ENCODE measurements around the gene NCOA1.
"Not testable (repeated sequence)": the region's sequence is repeated elsewhere in the genome, so short reads cannot be mapped to it uniquely, and the experiment has no call there.

Gene NCOA1

DNA sequence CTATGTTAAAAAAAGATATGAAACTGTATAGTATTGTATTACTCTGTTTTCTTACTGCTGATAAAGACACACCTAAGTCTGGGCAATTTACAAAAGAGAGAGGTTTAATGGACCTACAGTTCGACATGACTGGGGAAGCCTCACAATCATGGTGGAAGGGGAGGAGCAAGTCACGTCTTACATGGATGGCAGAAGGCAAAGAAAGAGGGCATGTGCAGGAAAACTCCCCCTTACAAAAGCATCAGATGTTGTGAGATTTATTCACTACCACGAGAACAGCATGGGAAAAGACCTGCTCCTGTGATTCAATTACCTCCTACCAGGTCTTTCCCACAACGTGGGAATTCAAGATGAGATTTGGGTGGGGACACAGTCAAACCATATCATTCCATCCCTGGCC is 57.0 kb downstream of the NCOA1 start (continued):
- TF ChIP-seq TOX (CRISPR knock-in tag; IDR thresholded peaks at IDR 0.05; ENCODE audit: borderline replicate concordance) (no peak), OSR1 (CRISPR knock-in tag; IDR thresholded peaks at IDR 0.05) (no peak)

DNA sequence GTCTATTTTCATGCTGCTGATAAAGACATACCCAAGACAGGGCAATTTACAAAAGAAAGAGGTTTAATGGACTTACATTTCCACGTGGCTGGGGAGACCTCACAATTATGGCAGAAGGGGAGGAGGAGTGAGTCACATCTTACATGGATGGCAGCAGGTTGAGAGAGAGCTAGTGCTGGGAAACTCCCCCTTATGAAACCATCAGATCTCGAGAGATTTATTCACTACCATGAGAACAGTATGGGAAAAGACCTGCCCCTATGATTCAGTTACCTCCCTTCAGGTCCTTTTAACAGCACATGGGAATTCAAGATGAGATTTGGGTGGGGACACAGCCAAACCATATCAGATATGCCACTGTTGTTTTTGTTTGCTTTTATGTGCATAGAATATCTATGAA is 59.2 kb downstream of the NCOA1 start:
- not testable (repeated sequence) for ATAC-seq

DNA sequence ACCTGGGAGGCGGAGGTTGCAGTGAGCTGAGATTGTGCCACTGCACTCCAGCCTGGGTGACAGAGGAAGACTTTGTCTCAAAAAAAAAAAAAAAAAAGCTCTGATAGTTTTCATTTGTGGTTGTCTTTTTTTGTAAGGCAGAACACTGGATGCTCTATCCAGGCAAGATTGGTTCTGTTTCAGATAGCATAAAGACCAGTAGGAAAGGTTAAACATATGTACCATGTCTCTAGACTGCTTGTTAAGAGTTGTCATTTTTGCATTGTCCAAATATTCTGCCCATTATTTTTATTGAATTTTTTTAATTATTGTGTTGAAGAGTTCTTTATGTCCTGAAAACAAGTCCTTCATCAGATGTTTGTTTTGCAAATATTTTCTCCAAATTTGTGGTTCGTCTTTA is 60.0 kb downstream of the NCOA1 start:
- TF ChIP-seq ZC3H10 (CRISPR knock-in tag; IDR thresholded peaks at IDR 0.05) (no peak), CSDC2 (CRISPR knock-in tag; IDR thresholded peaks at IDR 0.05) (no peak), ZNF565 (CRISPR knock-in tag; conservative IDR thresholded peaks at IDR 0.05; ENCODE audit: low read depth) (no peak), ZNF8 (CRISPR knock-in tag; IDR thresholded peaks at IDR 0.05) (no peak), GLIS3 (CRISPR knock-in tag; IDR thresholded peaks at IDR 0.05) (no peak), ARNTL (CRISPR knock-in tag; IDR thresholded peaks at IDR 0.05; ENCODE audit: borderline replicate concordance, low read depth) (no peak), ZNF70 (CRISPR knock-in tag; IDR thresholded peaks at IDR 0.05) (no peak), TOX (CRISPR knock-in tag; IDR thresholded peaks at IDR 0.05; ENCODE audit: borderline replicate concordance) (no peak), BACH2 (CRISPR knock-in tag; IDR thresholded peaks at IDR 0.05; ENCODE audit: borderline replicate concordance) (no peak), ZFP3 (CRISPR knock-in tag; IDR thresholded peaks at IDR 0.05) (no peak), ESRRG (CRISPR knock-in tag; IDR thresholded peaks at IDR 0.05) (no peak), PPARA (CRISPR knock-in tag; IDR thresholded peaks at IDR 0.05; ENCODE audit: borderline replicate concordance) (no peak), RARB (CRISPR knock-in tag; IDR thresholded peaks at IDR 0.05) (no peak), OSR1 (CRISPR knock-in tag; IDR thresholded peaks at IDR 0.05) (no peak), ISL1 (CRISPR knock-in tag; IDR thresholded peaks at IDR 0.05) (no peak)
- TF ChIP-seq, protein P1, sequence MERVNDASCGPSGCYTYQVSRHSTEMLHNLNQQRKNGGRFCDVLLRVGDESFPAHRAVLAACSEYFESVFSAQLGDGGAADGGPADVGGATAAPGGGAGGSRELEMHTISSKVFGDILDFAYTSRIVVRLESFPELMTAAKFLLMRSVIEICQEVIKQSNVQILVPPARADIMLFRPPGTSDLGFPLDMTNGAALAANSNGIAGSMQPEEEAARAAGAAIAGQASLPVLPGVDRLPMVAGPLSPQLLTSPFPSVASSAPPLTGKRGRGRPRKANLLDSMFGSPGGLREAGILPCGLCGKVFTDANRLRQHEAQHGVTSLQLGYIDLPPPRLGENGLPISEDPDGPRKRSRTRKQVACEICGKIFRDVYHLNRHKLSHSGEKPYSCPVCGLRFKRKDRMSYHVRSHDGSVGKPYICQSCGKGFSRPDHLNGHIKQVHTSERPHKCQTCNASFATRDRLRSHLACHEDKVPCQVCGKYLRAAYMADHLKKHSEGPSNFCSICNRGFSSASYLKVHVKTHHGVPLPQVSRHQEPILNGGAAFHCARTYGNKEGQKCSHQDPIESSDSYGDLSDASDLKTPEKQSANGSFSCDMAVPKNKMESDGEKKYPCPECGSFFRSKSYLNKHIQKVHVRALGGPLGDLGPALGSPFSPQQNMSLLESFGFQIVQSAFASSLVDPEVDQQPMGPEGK (CRISPR knock-in tag; IDR thresholded peaks at IDR 0.05; ENCODE audit: borderline replicate concordance): no peak
- TF ChIP-seq, protein P2, sequence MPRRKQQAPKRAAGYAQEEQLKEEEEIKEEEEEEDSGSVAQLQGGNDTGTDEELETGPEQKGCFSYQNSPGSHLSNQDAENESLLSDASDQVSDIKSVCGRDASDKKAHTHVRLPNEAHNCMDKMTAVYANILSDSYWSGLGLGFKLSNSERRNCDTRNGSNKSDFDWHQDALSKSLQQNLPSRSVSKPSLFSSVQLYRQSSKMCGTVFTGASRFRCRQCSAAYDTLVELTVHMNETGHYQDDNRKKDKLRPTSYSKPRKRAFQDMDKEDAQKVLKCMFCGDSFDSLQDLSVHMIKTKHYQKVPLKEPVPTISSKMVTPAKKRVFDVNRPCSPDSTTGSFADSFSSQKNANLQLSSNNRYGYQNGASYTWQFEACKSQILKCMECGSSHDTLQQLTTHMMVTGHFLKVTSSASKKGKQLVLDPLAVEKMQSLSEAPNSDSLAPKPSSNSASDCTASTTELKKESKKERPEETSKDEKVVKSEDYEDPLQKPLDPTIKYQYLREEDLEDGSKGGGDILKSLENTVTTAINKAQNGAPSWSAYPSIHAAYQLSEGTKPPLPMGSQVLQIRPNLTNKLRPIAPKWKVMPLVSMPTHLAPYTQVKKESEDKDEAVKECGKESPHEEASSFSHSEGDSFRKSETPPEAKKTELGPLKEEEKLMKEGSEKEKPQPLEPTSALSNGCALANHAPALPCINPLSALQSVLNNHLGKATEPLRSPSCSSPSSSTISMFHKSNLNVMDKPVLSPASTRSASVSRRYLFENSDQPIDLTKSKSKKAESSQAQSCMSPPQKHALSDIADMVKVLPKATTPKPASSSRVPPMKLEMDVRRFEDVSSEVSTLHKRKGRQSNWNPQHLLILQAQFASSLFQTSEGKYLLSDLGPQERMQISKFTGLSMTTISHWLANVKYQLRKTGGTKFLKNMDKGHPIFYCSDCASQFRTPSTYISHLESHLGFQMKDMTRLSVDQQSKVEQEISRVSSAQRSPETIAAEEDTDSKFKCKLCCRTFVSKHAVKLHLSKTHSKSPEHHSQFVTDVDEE (CRISPR knock-in tag; IDR thresholded peaks at IDR 0.05): no peak
- TF ChIP-seq, protein P3, sequence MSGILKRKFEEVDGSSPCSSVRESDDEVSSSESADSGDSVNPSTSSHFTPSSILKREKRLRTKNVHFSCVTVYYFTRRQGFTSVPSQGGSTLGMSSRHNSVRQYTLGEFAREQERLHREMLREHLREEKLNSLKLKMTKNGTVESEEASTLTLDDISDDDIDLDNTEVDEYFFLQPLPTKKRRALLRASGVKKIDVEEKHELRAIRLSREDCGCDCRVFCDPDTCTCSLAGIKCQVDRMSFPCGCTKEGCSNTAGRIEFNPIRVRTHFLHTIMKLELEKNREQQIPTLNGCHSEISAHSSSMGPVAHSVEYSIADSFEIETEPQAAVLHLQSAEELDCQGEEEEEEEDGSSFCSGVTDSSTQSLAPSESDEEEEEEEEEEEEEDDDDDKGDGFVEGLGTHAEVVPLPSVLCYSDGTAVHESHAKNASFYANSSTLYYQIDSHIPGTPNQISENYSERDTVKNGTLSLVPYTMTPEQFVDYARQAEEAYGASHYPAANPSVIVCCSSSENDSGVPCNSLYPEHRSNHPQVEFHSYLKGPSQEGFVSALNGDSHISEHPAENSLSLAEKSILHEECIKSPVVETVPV (CRISPR knock-in tag; IDR thresholded peaks at IDR 0.05): no peak
- TF ChIP-seq, protein P4, sequence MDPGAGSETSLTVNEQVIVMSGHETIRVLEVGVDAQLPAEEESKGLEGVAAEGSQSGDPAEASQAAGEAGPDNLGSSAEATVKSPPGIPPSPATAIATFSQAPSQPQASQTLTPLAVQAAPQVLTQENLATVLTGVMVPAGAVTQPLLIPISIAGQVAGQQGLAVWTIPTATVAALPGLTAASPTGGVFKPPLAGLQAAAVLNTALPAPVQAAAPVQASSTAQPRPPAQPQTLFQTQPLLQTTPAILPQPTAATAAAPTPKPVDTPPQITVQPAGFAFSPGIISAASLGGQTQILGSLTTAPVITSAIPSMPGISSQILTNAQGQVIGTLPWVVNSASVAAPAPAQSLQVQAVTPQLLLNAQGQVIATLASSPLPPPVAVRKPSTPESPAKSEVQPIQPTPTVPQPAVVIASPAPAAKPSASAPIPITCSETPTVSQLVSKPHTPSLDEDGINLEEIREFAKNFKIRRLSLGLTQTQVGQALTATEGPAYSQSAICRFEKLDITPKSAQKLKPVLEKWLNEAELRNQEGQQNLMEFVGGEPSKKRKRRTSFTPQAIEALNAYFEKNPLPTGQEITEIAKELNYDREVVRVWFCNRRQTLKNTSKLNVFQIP (CRISPR knock-in tag; IDR thresholded peaks at IDR 0.05; ENCODE audit: borderline replicate concordance, low read depth): no peak

DNA sequence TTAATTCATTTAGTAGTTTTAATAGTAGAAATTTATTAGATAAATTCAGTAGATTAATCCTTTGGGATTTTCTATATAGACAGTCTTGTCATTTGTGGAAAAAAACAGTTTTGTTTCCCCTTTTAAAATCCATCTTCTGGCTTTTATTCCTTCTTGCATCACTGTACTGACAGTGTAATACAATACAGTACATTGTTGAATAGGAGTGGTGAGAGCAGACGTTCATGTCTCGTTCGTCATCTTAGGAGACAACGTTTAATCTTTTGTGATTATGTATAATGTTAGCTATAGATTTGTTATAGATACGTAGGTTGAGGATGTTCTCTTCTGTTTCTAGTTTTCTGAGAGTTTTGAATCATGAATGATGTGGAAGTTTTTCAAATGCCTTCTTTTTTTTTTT is 61.8 kb downstream of the NCOA1 start:
- ATAC-seq: no peak
- TF ChIP-seq ISL1 (CRISPR knock-in tag; IDR thresholded peaks at IDR 0.05) (no peak), ZNF70 (CRISPR knock-in tag; IDR thresholded peaks at IDR 0.05) (no peak)
- TF ChIP-seq, protein P2 (CRISPR knock-in tag; IDR thresholded peaks at IDR 0.05): no peak

More for the DNA sequence above, 60.0 kb downstream of the NCOA1 start:
- ATAC-seq: no peak

Measured in SK-N-SH treated with all-trans-retinoic acid at 6 μM for 48 hours (cell line).